GM18870 (cell line): Measurements from ENCODE around the gene ALDH4A1.
"Not testable (repeated sequence)": the region's sequence is repeated elsewhere in the genome, so short reads cannot be mapped to it uniquely, and the experiment has no call there.

Experiments used
- ATAC-seq: cut with Tn5 transposase; IDR thresholded peaks from one replicate; pipeline ENCODE4 v1.9.1; 2021; ENCODE audit warnings: moderate library complexity; ENCODE audit not compliant: unreplicated experiment

Gene ALDH4A1

GRCh38 chr1:18879791-18880309, 22.5 kb downstream of the ALDH4A1 start:
- ATAC-seq = no peak

GRCh38 chr1:18879215-18879790, 23.1 kb downstream of the ALDH4A1 start:
- ATAC-seq = no peak

- no peak for ATAC-seq
Measured at GRCh38 chr1:18878538-18879214, 23.7 kb downstream of the ALDH4A1 start.

GRCh38 chr1:18877282-18877681, 25.1 kb downstream of the ALDH4A1 start:
- ATAC-seq = no peak

GRCh38 chr1:18876210-18876609, 26.1 kb downstream of the ALDH4A1 start:
- ATAC-seq = no peak

GRCh38 chr1:18875796-18876128, 26.6 kb downstream of the ALDH4A1 start:
- ATAC-seq = no peak

- ATAC-seq = no peak
Measured at GRCh38 chr1:18875107-18875795, 27.1 kb downstream of the ALDH4A1 start.

- ATAC-seq = no peak
Measured at GRCh38 chr1:18874600-18874999, 27.8 kb downstream of the ALDH4A1 start.

- no peak for ATAC-seq
Measured at GRCh38 chr1:18874036-18874435, 28.3 kb downstream of the ALDH4A1 start.

- no peak for ATAC-seq
Measured at GRCh38 chr1:18872071-18872611, 30.2 kb downstream of the ALDH4A1 start.

GRCh38 chr1:18871401-18872070, 30.8 kb downstream of the ALDH4A1 start:
- ATAC-seq = no peak

GRCh38 chr1:18870957-18871356, 31.4 kb downstream of the ALDH4A1 start:
- no peak for ATAC-seq

GRCh38 chr1:18870595-18870865, 31.8 kb downstream of the ALDH4A1 start:
- not testable (repeated sequence) for ATAC-seq

GRCh38 chr1:18869847-18870594, 32.3 kb downstream of the ALDH4A1 start:
- no peak for ATAC-seq

- ATAC-seq = no peak
Measured at GRCh38 chr1:18868801-18869424, 33.4 kb downstream of the ALDH4A1 start.

- ATAC-seq = no peak
Measured at GRCh38 chr1:18868354-18868753, 34.0 kb downstream of the ALDH4A1 start.

- no peak for ATAC-seq
Measured at GRCh38 chr1:18866846-18867245, 35.5 kb downstream of the ALDH4A1 start.

- ATAC-seq = no peak
Measured at GRCh38 chr1:18866314-18866713, 36.0 kb downstream of the ALDH4A1 start.

- no peak for ATAC-seq
Measured at GRCh38 chr1:18865176-18865575, 37.2 kb downstream of the ALDH4A1 start.

GRCh38 chr1:18861590-18861989, 40.8 kb downstream of the ALDH4A1 start:
- ATAC-seq = no peak
